Uterus (tissue), 2 donors: ENCODE measurements around the gene ZSWIM6.

Source experiments
- POLR2A ChIP-seq, 2 donors: fragments of 450-650 bp; IDR thresholded peaks; one replicate each; pipeline ENCODE4 v1.6.1; 2016; ENCODE audit warnings: antibody characterized with exemption in 2 of 2, mild to moderate bottlenecking in 1 of 2, moderate library complexity in 1 of 2
- TF ChIP-seq, protein P1 (sequence below), 4 experiments: fragments of 200-600 bp in 2 of 4; fragments of 450-650 bp in 2 of 4; sonication (generic) in 2 of 4; IDR thresholded peaks; one replicate each; pipeline ENCODE4 v1.5.1; 2016 to 2019; ENCODE audit warnings: antibody characterized with exemption in 4 of 4, mild to moderate bottlenecking in 2 of 4, moderate library complexity in 1 of 4

DNA sequence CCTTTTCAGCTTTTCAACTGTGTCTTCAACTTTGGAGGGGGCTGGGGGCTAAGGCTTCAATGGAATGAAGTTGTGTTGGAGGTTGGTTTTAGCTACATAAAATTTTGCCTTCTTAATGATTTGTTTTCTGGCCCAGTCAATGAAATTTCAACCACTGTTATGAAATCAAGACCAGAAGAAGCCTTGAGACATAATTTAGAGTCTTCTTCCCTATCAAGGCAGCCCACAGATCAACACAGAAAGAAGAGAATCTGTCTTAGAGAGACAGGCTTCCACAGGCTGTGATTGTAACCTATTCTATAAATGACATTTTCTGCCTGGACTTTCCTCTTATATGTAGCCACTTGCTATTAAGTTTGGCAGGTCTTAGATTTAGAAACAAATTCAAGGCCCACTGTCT lies 46.5 kb upstream of the ZSWIM6 start:
- TF ChIP-seq, protein P1, sequence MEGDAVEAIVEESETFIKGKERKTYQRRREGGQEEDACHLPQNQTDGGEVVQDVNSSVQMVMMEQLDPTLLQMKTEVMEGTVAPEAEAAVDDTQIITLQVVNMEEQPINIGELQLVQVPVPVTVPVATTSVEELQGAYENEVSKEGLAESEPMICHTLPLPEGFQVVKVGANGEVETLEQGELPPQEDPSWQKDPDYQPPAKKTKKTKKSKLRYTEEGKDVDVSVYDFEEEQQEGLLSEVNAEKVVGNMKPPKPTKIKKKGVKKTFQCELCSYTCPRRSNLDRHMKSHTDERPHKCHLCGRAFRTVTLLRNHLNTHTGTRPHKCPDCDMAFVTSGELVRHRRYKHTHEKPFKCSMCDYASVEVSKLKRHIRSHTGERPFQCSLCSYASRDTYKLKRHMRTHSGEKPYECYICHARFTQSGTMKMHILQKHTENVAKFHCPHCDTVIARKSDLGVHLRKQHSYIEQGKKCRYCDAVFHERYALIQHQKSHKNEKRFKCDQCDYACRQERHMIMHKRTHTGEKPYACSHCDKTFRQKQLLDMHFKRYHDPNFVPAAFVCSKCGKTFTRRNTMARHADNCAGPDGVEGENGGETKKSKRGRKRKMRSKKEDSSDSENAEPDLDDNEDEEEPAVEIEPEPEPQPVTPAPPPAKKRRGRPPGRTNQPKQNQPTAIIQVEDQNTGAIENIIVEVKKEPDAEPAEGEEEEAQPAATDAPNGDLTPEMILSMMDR (IDR thresholded peaks at IDR 0.05): no peak
- TF ChIP-seq POLR2A (IDR thresholded peaks at IDR 0.05): no peak
